ENCODE measurements around the gene GCSAM.

The GCSAM gene

GRCh38 chr3:112085735-112086075, 47.3 kb downstream of the GCSAM start:
- Histone ChIP-seq H3K4me3 (ENCODE audit: low read depth, low read length, poor library complexity, severe bottlenecking) (peak overlapping the region; percentile 66), H3F3A (ENCODE audit: insufficient read depth, low read length) (no peaks in the 10 kb centered on the region), H3K36me3 (ENCODE audit: insufficient read depth, low read length) (no peaks in the 10 kb centered on the region), H3K27ac (ENCODE audit: low read depth, low read length, poor library complexity, severe bottlenecking) (no peak overlapping the region), H2AFZ (ENCODE audit: low read length) (no peak overlapping the region), H3K4me2 (ENCODE audit: low read length) (peak overlapping the region; percentile 73), H3K4me1 (ENCODE audit: insufficient read depth, low read length, severe bottlenecking) (peaks cover 41% of the 10 kb centered on the region), H4K20me1 (ENCODE audit: insufficient read depth, low read length) (no peaks in the 10 kb centered on the region), H3K9ac (ENCODE audit: low read length) (peak overlapping the region; percentile 61), H3K27me3 (ENCODE audit: insufficient read depth, low read length) (no peaks in the 10 kb centered on the region), H3K9me2 (ENCODE audit: low read depth, low read length) (no peaks in the 10 kb centered on the region), H3K79me2 (ENCODE audit: insufficient read depth, low read length) (no peaks in the 10 kb centered on the region), H3K9me3 (ENCODE audit: low read length) (no peaks in the 10 kb centered on the region)
- TF ChIP-seq CTCF (IDR thresholded peaks at IDR 0.05; ENCODE audit: low read length) (no peak), EZH2 (IDR thresholded peaks at IDR 0.05; ENCODE audit: borderline replicate concordance, low read length) (no peak)

DNA sequence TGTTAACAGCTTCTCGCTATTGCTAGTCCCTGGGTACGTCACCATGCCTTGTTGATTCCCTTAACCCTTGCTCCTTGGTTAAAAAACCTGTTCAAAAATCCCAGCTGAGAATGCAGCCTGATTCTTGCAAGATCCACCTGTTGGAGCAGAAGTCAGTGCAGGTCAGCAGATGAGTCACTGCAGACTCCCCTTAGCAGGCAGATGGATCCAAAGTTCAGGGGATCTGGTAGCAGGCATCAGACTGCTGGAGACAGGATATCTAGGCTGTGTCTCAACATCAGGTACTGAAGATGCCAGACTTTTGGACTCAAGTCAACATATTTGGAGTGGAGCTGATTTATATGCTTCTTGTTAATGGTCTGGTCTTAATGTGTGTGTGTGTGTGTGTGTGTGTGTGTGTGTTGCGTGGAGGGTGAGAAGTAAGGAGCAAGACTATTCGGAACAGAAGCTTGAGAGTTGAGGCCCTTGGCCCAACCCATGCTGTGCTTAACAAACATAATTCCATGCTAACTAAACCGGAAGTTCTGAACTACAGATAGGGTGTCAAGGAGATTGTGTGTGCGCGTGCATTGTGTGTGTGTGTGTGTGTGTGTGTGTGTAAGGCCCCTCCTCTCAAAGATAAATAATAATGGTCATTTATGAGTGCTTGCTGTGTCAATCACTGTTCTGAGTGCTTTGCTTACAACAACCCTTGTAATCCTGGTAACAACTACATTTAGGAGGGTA, 47.9 kb downstream of the GCSAM start:
- H3K27ac ChIP-seq (ENCODE audit: low read depth, low read length, poor library complexity, severe bottlenecking): no peak overlapping the region
- no peaks in the 10 kb centered on the region for H3K36me3 ChIP-seq (ENCODE audit: insufficient read depth, low read length)
- no peak overlapping the region for H2AFZ ChIP-seq (ENCODE audit: low read length)
- no peaks in the 10 kb centered on the region for H3K9me2 ChIP-seq (ENCODE audit: low read depth, low read length)
- H4K20me1 ChIP-seq (ENCODE audit: insufficient read depth, low read length): no peaks in the 10 kb centered on the region
- H3K4me2 ChIP-seq (ENCODE audit: low read length): peak overlapping the region; percentile 73
- no peaks in the 10 kb centered on the region for H3K27me3 ChIP-seq (ENCODE audit: insufficient read depth, low read length)
- no peak overlapping the region; the same call in 1 of the 2 replicates for H3K9ac ChIP-seq (ENCODE audit: low read length)
- peaks cover 36% of the 10 kb centered on the region for H3K4me1 ChIP-seq (ENCODE audit: insufficient read depth, low read length, severe bottlenecking)
- H3K4me3 ChIP-seq (ENCODE audit: low read depth, low read length, poor library complexity, severe bottlenecking): peak overlapping the region; percentile 66
- no peaks in the 10 kb centered on the region for H3F3A ChIP-seq (ENCODE audit: insufficient read depth, low read length)
- TF ChIP-seq CTCF (IDR thresholded peaks at IDR 0.05; ENCODE audit: low read length) (no peak), EZH2 (IDR thresholded peaks at IDR 0.05; ENCODE audit: borderline replicate concordance, low read length) (no peak)
- no peaks in the 10 kb centered on the region for H3K9me3 ChIP-seq (ENCODE audit: low read length)
- H3K79me2 ChIP-seq (ENCODE audit: insufficient read depth, low read length): no peaks in the 10 kb centered on the region

DNA sequence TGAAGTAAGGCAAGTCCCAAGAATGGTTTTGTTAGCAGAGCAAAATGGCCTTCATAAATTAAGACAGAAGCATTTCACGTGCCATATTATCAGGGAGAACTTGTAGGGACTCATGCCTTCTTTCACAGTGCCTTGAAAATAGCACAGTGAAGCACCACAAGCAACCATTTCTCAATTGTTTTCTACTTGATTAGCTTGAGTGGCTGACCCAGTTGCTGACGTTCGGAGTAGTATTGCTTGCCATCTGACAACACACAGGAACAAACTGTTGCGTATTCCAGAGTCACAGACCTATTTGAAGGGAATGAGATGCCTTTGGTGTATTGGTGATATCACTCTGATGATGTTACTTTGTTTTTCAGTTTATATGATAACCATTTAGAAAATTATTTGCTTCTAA, 49.8 kb downstream of the GCSAM start:
- peaks cover 28% of the 10 kb centered on the region for H3K4me1 ChIP-seq (ENCODE audit: insufficient read depth, low read length, severe bottlenecking)
- no peaks in the 10 kb centered on the region for H3F3A ChIP-seq (ENCODE audit: insufficient read depth, low read length)
- H3K36me3 ChIP-seq (ENCODE audit: insufficient read depth, low read length): no peaks in the 10 kb centered on the region
- no peak overlapping the region for H3K4me3 ChIP-seq (ENCODE audit: low read depth, low read length, poor library complexity, severe bottlenecking)
- H3K27me3 ChIP-seq (ENCODE audit: insufficient read depth, low read length): no peaks in the 10 kb centered on the region
- TF ChIP-seq EZH2 (IDR thresholded peaks at IDR 0.05; ENCODE audit: borderline replicate concordance, low read length) (no peak), CTCF (IDR thresholded peaks at IDR 0.05; ENCODE audit: low read length) (no peak)
- H4K20me1 ChIP-seq (ENCODE audit: insufficient read depth, low read length): no peaks in the 10 kb centered on the region
- no peaks in the 10 kb centered on the region for H3K79me2 ChIP-seq (ENCODE audit: insufficient read depth, low read length)
- H3K27ac ChIP-seq (ENCODE audit: low read depth, low read length, poor library complexity, severe bottlenecking): no peak overlapping the region
- H3K9ac ChIP-seq (ENCODE audit: low read length): no peak overlapping the region
- H2AFZ ChIP-seq (ENCODE audit: low read length): no peak overlapping the region
- H3K9me3 ChIP-seq (ENCODE audit: low read length): no peaks in the 10 kb centered on the region
- H3K9me2 ChIP-seq (ENCODE audit: low read depth, low read length): no peaks in the 10 kb centered on the region
- no peak overlapping the region for H3K4me2 ChIP-seq (ENCODE audit: low read length)

All from OCI-LY1 (cell line).